22Rv1 (cell line): ENCODE results near the gene PIP5K1B.

Source experiments
- H3K27ac ChIP-seq: fragments of 450-650 bp; 2 replicates; pipeline ENCODE4 v1.5.1; 2017
- CTCF ChIP-seq: fragments of 450-650 bp; IDR thresholded peaks from 2 replicates; pipeline ENCODE4 v1.5.1; 2017; ENCODE audit warnings: mild to moderate bottlenecking
- ZFX ChIP-seq: fragments of 450-650 bp; IDR thresholded peaks from 2 replicates; pipeline ENCODE4 v1.6.1; 2017; ENCODE audit warnings: antibody characterized with exemption, borderline replicate concordance

The PIP5K1B gene

GRCh38 chr9:68808338-68808890 is 103.4 kb downstream of the PIP5K1B start:
- TF ChIP-seq CTCF = no peak
- TF ChIP-seq ZFX = no peak
- H3K27ac ChIP-seq = no peak overlapping the region

- TF ChIP-seq ZFX (no peak), CTCF (no peak)
- no peak overlapping the region for H3K27ac ChIP-seq
These were observed 112.2 kb downstream of the PIP5K1B start for GRCh38 chr9:68817079-68817875.

- no peak for TF ChIP-seq CTCF
- no peak for TF ChIP-seq ZFX
- H3K27ac ChIP-seq = no peak overlapping the region
These were observed 114.0 kb downstream of the PIP5K1B start for GRCh38 chr9:68819065-68819464.

- H3K27ac ChIP-seq = no peak overlapping the region
- no peak for TF ChIP-seq CTCF
- TF ChIP-seq ZFX = no peak
These were observed 116.9 kb downstream of the PIP5K1B start for GRCh38 chr9:68821911-68822310.

- TF ChIP-seq ZFX (no peak), CTCF (no peak)
- H3K27ac ChIP-seq = no peak overlapping the region
These were observed 117.6 kb downstream of the PIP5K1B start for GRCh38 chr9:68822596-68823165.

GRCh38 chr9:68825762-68826472 is 120.9 kb downstream of the PIP5K1B start:
- H3K27ac ChIP-seq = no peak overlapping the region

More at GRCh38 chr9:68825762-68826472, 120.9 kb downstream of the PIP5K1B start:
- TF ChIP-seq CTCF = no peak
- no peak for TF ChIP-seq ZFX
